OCI-LY7 (cell line): ENCODE measurements around the gene TMEM151A. TPM values are rescaled to one million over a fixed set of nuclear protein-coding genes. Genes with fewer than 3 reads are reported as not detected.
A peak's percentile ranks its signal among the peaks of the same experiment; 100 is the strongest.

Source experiments
- BruUV-seq: library from RNA; stranded (reverse); fragments of 400-500 nt; replicated peaks from 2 replicates; lab custom pipeline; 2021; lab: Mats Ljungman, UMichigan
- CTCF ChIA-PET: fragments of 300-600 bp; sonication (Branson Sonifier 250); formaldehyde crosslinking; loops from one replicate; lab custom pipeline; 2022; ENCODE audit warnings: antibody characterized with exemption; ENCODE audit not compliant: unreplicated experiment; lab: Charles Lee
- POLR2A ChIA-PET: fragments of 300-600 bp; sonication (Branson Sonifier 250); formaldehyde crosslinking; loops from one replicate; lab custom pipeline; 2022; ENCODE audit warnings: antibody characterized with exemption; lab: Charles Lee
- DNase-seq: peaks from one replicate; pipeline ENCODE4 v3.0.0-alpha.2; 2015; ENCODE audit warnings: low spot score
- H2AFZ ChIP-seq: fragments of 200-600 bp; sonication (generic), shearing (Covaris generic); 2 replicates; pipeline ENCODE4 v1.6.1; 2014; ENCODE audit warnings: mild to moderate bottlenecking, antibody characterized with exemption, low read length, moderate library complexity
- H3K27ac ChIP-seq: fragments of 200-600 bp; sonication (generic); 2 replicates; pipeline ENCODE4 v1.5.1; 2014; ENCODE audit warnings: mixed run types, low read depth, mild to moderate bottlenecking, moderate library complexity, low read length, inconsistent platforms; ENCODE audit not compliant: poor library complexity, severe bottlenecking
- H3K36me3 ChIP-seq: fragments of 200-600 bp; sonication (generic); 2 replicates; pipeline ENCODE4 v1.6.1; 2014; ENCODE audit warnings: mild to moderate bottlenecking, antibody characterized with exemption, low read length, moderate library complexity, mixed read lengths; ENCODE audit not compliant: insufficient read depth
- H3K4me1 ChIP-seq: fragments of 200-600 bp; sonication (generic); 2 replicates; pipeline ENCODE4 v1.5.1; 2014; ENCODE audit warnings: mild to moderate bottlenecking, low read length; ENCODE audit not compliant: insufficient read depth, poor library complexity, severe bottlenecking
- H3K4me2 ChIP-seq: fragments of 200-600 bp; sonication (generic); 2 replicates; pipeline ENCODE4 v1.6.1; 2014; ENCODE audit warnings: mild to moderate bottlenecking, low read length
- H3K4me3 ChIP-seq: fragments of 200-600 bp; sonication (generic); 2 replicates; pipeline ENCODE4 v1.5.1; 2014; ENCODE audit warnings: mild to moderate bottlenecking, low read depth, low read length; ENCODE audit not compliant: poor library complexity, severe bottlenecking
- H3K79me2 ChIP-seq: fragments of 200-600 bp; sonication (generic); 2 replicates; pipeline ENCODE4 v1.6.1; 2016; ENCODE audit warnings: low read depth, mild to moderate bottlenecking, low read length, moderate library complexity, mixed read lengths; ENCODE audit not compliant: insufficient read depth
- H3K9me2 ChIP-seq: fragments of 200-600 bp; sonication (generic); 2 replicates; pipeline ENCODE4 v1.6.1; 2016; ENCODE audit warnings: mild to moderate bottlenecking, low read length, mixed read lengths; ENCODE audit not compliant: insufficient read depth
- H3K9me3 ChIP-seq: fragments of 200-600 bp; sonication (generic); 2 replicates; pipeline ENCODE4 v1.6.1; 2014; ENCODE audit warnings: mild to moderate bottlenecking, mixed run types, low read length, mixed read lengths
- H4K20me1 ChIP-seq: fragments of 200-600 bp; sonication (generic); 2 replicates; pipeline ENCODE4 v1.6.1; 2014; ENCODE audit warnings: mild to moderate bottlenecking, antibody characterized with exemption, low read length, moderate library complexity, mixed read lengths; ENCODE audit not compliant: insufficient read depth
- CTCF ChIP-seq: fragments of 200-600 bp; sonication (generic); conservative IDR thresholded peaks from 2 replicates; pipeline ENCODE4 v1.5.1; 2014; ENCODE audit warnings: mild to moderate bottlenecking, antibody characterized with exemption, low read length, moderate library complexity, mixed read lengths
- EZH2phosphoT487 ChIP-seq: fragments of 200-600 bp; sonication (generic); IDR thresholded peaks from 2 replicates; pipeline ENCODE4 v1.6.1; 2018; ENCODE audit warnings: low read depth, borderline replicate concordance, mild to moderate bottlenecking, mixed run types, antibody characterized with exemption, low read length, moderate library complexity, mixed read lengths
- intact Hi-C: fragments of 100-400 bp; cut with micrococcal nuclease; formaldehyde crosslinking; loops from one replicate; pipeline ENCODE4 v1.10.0; 2022; ENCODE audit not compliant: unreplicated experiment
- total RNA-seq, 2 experiments: library from RNA; depleted of rRNA in 1 of 2; stranded (reverse); fragments of >200 nt in 1 of 2; shearing (Covaris generic) in 1 of 2; gene quantifications; 2 replicates each; pipeline ENCODE4 v1.2.3, GENCODE V29; 2014 to 2022

The TMEM151A gene
- total RNA-seq, 2 experiments from 2014 or later = not detected

- Histone ChIP-seq H3K9me3 (no peaks in the 10 kb centered on the region), H3K27ac (no peak overlapping the region)
- BruUV-seq = no TSS peak
These were observed 44.0 kb downstream of the TMEM151A start for GRCh38 chr11:66335531-66336233.

GRCh38 chr11:66336234-66337102, 44.8 kb downstream of the TMEM151A start, which contains the start of gene RIN1:
Gene RIN1, minus strand, starts transcription at chr11:66336434. Its CDS starts 32 bp downstream, at chr11:66336402.
- H3K4me1 ChIP-seq = peaks cover 14% of the 10 kb centered on the region
- no peaks in the 10 kb centered on the region for H3K9me2 ChIP-seq
- DNase-seq = peak; percentile 39
- H4K20me1 ChIP-seq = no peaks in the 10 kb centered on the region
- no peak within 1 kb of the TSS for H3K4me3 ChIP-seq
- no peak within 1 kb of the TSS for H3K27ac ChIP-seq
- intact Hi-C loops = no loop called here
- ChIA-PET CTCF (interaction anchor here (0.6 kb wide), 1 partner anchor 24 kb away, joined by 3 read pairs; no protein-coding TSS in a partner anchor), POLR2A (no interaction called here)
- no peaks in the 10 kb centered on the region for H3K79me2 ChIP-seq
- peak within 1 kb of the TSS; percentile 2; the same call in 1 of the 2 replicates for H3K4me2 ChIP-seq
- TF ChIP-seq CTCF = peak; percentile 61
- TF ChIP-seq EZH2phosphoT487 = no peak
- H3K36me3 ChIP-seq = peaks cover 49% of the 10 kb centered on the region
- no peaks in the 10 kb centered on the region for H3K9me3 ChIP-seq
- BruUV-seq = no TSS peak
- H2AFZ ChIP-seq = no peak within 1 kb of the TSS

More at GRCh38 chr11:66335531-66336233, 44.0 kb downstream of the TMEM151A start:
- POLR2A ChIA-PET = no interaction called here
- Histone ChIP-seq H3K4me3 (no peak overlapping the region), H3K79me2 (no peaks in the 10 kb centered on the region), H4K20me1 (no peaks in the 10 kb centered on the region), H3K9me2 (no peaks in the 10 kb centered on the region), H3K36me3 (peaks cover 41% of the 10 kb centered on the region), H2AFZ (no peak overlapping the region), H3K4me1 (peaks cover 14% of the 10 kb centered on the region), H3K4me2 (peak overlapping the region; percentile 2; the same call in 1 of the 2 replicates)
- intact Hi-C loops = no loop called here
- no peak for DNase-seq
- TF ChIP-seq EZH2phosphoT487 (no peak), CTCF (no peak)
- CTCF ChIA-PET = interaction anchor here (0.6 to 1.4 kb wide), 2 partner anchors 23 to 24 kb away, joined by 3 to 4 read pairs; no protein-coding TSS in a partner anchor
